Left ventricle myocardium inferior (tissue), 1 donor: ENCODE measurements around the gene MAST4. TPM values are rescaled to one million over a fixed set of nuclear protein-coding genes. Genes with fewer than 3 reads are reported as not detected.

ENCODE experiments used
- DNase-seq: peaks from one replicate; pipeline ENCODE4 v3.0.0-alpha.2; 2020
- H3K27ac ChIP-seq: fragments of 200-600 bp; replicated peaks from 2 replicates; pipeline ENCODE4 v1.8.0; 2021
- H3K27me3 ChIP-seq: fragments of 200-600 bp; 2 replicates; pipeline ENCODE4 v1.8.0; 2021; ENCODE audit warnings: low read depth
- H3K36me3 ChIP-seq: fragments of 200-600 bp; 2 replicates; pipeline ENCODE4 v1.8.0; 2021
- H3K4me1 ChIP-seq: fragments of 200-600 bp; 2 replicates; pipeline ENCODE4 v1.8.0; 2021
- H3K4me3 ChIP-seq: fragments of 200-600 bp; 2 replicates; pipeline ENCODE4 v1.8.0; 2021; ENCODE audit warnings: mild to moderate bottlenecking, moderate library complexity
- H3K9me3 ChIP-seq: fragments of 200-600 bp; replicated peaks from 2 replicates; pipeline ENCODE4 v1.8.0; 2021
- CTCF ChIP-seq: fragments of 200-600 bp; IDR thresholded peaks from 2 replicates; pipeline ENCODE4 v1.8.0; 2021; ENCODE audit warnings: antibody characterized with exemption, mild to moderate bottlenecking, borderline replicate concordance
- intact Hi-C: fragments of 100-400 bp; cut with micrococcal nuclease; formaldehyde crosslinking; loops from one replicate; pipeline ENCODE4 v1.11.0; 2022
- total RNA-seq: library from RNA; stranded (reverse); fragmentation: NEBNext Ultra II Directional; extraction: Animal tissue kit (Norgen Biotek cat#: 25700); gene quantifications from one replicate; pipeline ENCODE4 v1.2.1, GENCODE V29; 2021
- donor health status: DM: no; HTN: yes; CAD: no; lungs with severe emphysema.

Gene MAST4
- total RNA-seq, 1 donor from 2014 or later, result 55.7 TPM

GRCh38 chr5:66903709-66904108, 307.5 kb downstream of the MAST4 start:
- Histone ChIP-seq H3K27me3 (no peaks in the 10 kb centered on the region), H3K4me1 (peaks cover 34% of the 10 kb centered on the region), H3K36me3 (no peaks in the 10 kb centered on the region), H3K9me3 (no peaks in the 10 kb centered on the region), H3K4me3 (no peak overlapping the region), H3K27ac (no peak overlapping the region)
- no peak for TF ChIP-seq CTCF
- intact Hi-C loops, result no loop called here
- DNase-seq, result no peak

- H3K27me3 ChIP-seq, result no peaks in the 10 kb centered on the region
- no peak for TF ChIP-seq CTCF
- no peak for DNase-seq
- H3K4me1 ChIP-seq, result peaks cover 30% of the 10 kb centered on the region
- H3K4me3 ChIP-seq, result no peak overlapping the region
- H3K9me3 ChIP-seq, result no peaks in the 10 kb centered on the region
- no peaks in the 10 kb centered on the region for H3K36me3 ChIP-seq
- H3K27ac ChIP-seq, result no peak overlapping the region
- intact Hi-C loops, result no loop called here
These were observed 308.0 kb downstream of the MAST4 start for GRCh38 chr5:66904189-66904588.

- intact Hi-C loops, result no loop called here
- H3K36me3 ChIP-seq, result no peaks in the 10 kb centered on the region
- no peaks in the 10 kb centered on the region for H3K9me3 ChIP-seq
- no peak for DNase-seq
- no peak overlapping the region for H3K27ac ChIP-seq
- no peak overlapping the region for H3K4me3 ChIP-seq
- H3K4me1 ChIP-seq, result peaks cover 30% of the 10 kb centered on the region
- H3K27me3 ChIP-seq, result no peaks in the 10 kb centered on the region
- no peak for TF ChIP-seq CTCF
These were observed 309.8 kb downstream of the MAST4 start for GRCh38 chr5:66906021-66906420.

GRCh38 chr5:66908230-66908629, 312.0 kb downstream of the MAST4 start:
- no peak overlapping the region for H3K27ac ChIP-seq
- TF ChIP-seq CTCF, result no peak
- no peak for DNase-seq
- no peak overlapping the region for H3K4me3 ChIP-seq
- peaks cover 30% of the 10 kb centered on the region for H3K4me1 ChIP-seq
- H3K27me3 ChIP-seq, result no peaks in the 10 kb centered on the region
- no peaks in the 10 kb centered on the region for H3K36me3 ChIP-seq
- no peaks in the 10 kb centered on the region for H3K9me3 ChIP-seq
- intact Hi-C loops, result no loop called here

GRCh38 chr5:66909364-66909763, 313.2 kb downstream of the MAST4 start:
- Histone ChIP-seq H3K4me1 (peaks cover 19% of the 10 kb centered on the region), H3K36me3 (no peaks in the 10 kb centered on the region), H3K27ac (no peak overlapping the region), H3K4me3 (no peak overlapping the region), H3K27me3 (no peaks in the 10 kb centered on the region), H3K9me3 (no peaks in the 10 kb centered on the region)
- no peak for DNase-seq
- TF ChIP-seq CTCF, result no peak
- intact Hi-C loops, result no loop called here

- Histone ChIP-seq H3K4me1 (peaks cover 13% of the 10 kb centered on the region), H3K4me3 (no peak overlapping the region), H3K36me3 (no peaks in the 10 kb centered on the region), H3K9me3 (no peaks in the 10 kb centered on the region), H3K27me3 (no peaks in the 10 kb centered on the region), H3K27ac (no peak overlapping the region)
- TF ChIP-seq CTCF, result no peak
- intact Hi-C loops, result no loop called here
- no peak for DNase-seq
These were observed 316.6 kb downstream of the MAST4 start for GRCh38 chr5:66912787-66913186.
